Esophagus muscularis mucosa (tissue), 4 donors: ENCODE results near the gene WSCD2.

Experiments used
- CTCF ChIP-seq, 3 experiments: fragments of 200-600 bp in 2 of 3; fragments of 450-650 bp in 1 of 3; sonication (generic) in 2 of 3; IDR thresholded peaks; one replicate each; pipeline ENCODE4 v1.5.1; 2017 to 2019; ENCODE audit warnings: antibody characterized with exemption in 3 of 3, mild to moderate bottlenecking in 2 of 3, moderate library complexity in 1 of 3
- EP300 ChIP-seq: sonication (generic); formaldehyde crosslinking; IDR thresholded peaks from one replicate; pipeline ENCODE4 v1.6.1; 2017; ENCODE audit warnings: antibody characterized with exemption
- POLR2A ChIP-seq: fragments of 450-650 bp; IDR thresholded peaks from one replicate; pipeline ENCODE4 v1.6.1; 2017; ENCODE audit warnings: antibody characterized with exemption, moderate library complexity, mild to moderate bottlenecking, low read depth

GRCh38 chr12:108110844-108111243 is 18.2 kb upstream of the WSCD2 start:
- TF ChIP-seq POLR2A: no peak
- TF ChIP-seq CTCF (IDR thresholded peaks at IDR 0.05): no peak
- no peak for TF ChIP-seq EP300
